UCSD-AML1 (cell line): Measurements from ENCODE around the gene ANO1.
"Not testable (repeated sequence)": the region's sequence is repeated elsewhere in the genome, so short reads cannot be mapped to it uniquely, and the experiment has no call there.

ENCODE experiments used
- DNase-seq: peaks from one replicate; lab custom pipeline; 2025; ENCODE audit not compliant: unreplicated experiment; lab: John Stamatoyannopoulos, UW

ANO1 gene

DNA sequence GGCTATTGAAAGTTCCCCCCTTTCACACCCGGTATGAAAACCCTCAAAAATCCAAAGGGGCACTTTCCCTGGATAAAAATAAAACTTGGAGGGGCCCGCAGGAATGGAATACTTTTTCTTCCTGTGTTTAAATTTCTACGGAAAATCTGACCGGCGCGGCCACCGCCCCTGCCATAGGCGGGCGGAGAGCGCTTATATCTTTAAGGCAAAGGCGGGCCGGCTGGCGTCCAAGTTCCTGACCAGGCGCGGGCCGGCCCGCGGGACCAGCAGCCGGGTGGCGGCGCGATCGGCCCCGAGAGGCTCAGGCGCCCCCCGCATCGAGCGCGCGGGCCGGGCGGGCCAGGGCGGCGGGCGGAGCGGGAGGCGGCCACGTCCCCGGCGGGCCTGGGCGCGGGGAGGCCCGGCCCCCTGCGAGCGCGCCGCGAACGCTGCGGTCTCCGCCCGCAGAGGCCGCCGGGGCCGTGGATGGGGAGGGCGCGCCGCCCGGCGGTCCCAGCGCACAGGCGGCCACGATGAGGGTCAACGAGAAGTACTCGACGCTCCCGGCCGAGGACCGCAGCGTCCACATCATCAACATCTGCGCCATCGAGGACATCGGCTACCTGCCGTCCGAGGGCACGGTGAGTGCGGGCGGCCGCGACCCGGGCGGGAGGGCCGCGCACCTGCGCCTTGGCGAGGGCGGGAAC lies at the start of gene ANO1:
Gene ANO1 (plus strand): TSS at position 223 of the 686 bp plus-strand sequence. CDS start 290 bp downstream, at position 513.
- DNase-seq: no peak

DNA sequence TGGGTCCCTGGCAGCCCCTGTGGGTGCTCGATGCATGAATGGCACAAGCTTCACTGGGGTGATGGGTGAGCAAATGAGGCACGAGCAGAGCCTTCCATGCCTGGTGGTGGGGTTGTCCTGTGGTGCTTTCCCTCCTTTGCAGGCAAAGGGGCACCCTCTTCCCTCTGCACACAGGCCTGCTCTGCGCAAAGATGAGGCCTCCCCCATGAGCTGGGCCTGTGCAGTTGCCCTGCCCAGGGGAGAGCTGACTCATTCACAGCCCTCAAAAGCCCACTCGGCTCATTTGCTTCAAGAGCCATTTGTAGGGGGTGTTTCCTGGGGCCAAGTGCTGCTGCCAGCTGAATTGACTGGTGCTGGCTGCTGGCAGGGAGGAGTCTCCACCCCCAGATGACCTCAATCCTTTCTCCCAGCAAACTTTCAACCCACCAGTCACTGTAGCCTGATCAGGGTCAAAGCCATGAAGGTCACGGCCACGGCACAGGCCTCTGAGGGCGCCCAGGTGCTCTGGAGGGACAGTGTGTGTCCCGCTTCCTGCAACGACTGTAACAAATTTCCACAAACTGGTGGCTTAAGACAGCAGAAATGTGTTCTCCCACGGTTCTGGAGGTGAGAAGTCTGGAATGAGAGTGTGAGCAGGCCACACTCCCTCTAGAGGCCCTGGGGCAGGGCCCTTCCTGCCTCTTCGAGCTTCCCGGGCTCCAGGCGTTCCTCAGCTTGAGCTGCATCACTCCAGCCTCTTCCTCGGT lies 48.8 kb upstream of the ANO1 start:
- no peak for DNase-seq

DNA sequence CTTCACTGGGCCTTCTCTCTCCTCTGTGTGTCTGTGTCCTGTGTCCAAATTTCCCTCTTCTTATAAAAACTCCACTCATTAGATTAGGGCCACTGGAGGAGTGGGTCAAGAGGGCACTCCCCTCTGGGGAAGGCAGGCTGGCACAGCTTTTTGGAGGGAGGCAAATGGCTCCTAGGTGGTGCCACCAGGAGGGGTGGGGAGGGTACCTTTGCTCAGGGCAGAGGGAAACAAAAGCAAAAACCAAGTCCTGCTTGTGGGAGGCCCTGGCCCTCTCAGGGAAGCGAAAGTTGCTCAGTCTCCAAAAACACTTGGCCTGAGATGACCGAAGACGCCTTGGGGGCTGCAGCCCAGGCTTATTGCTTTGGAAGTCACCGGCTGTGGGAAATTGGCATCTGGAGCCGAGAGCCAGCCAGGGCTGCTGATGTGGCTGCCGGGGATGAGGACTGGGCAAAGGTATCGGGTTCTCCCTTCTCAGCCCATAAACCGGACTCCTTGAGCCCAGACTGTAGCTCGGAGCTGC lies 48.2 kb upstream of the ANO1 start:
- DNase-seq: no peak

DNA sequence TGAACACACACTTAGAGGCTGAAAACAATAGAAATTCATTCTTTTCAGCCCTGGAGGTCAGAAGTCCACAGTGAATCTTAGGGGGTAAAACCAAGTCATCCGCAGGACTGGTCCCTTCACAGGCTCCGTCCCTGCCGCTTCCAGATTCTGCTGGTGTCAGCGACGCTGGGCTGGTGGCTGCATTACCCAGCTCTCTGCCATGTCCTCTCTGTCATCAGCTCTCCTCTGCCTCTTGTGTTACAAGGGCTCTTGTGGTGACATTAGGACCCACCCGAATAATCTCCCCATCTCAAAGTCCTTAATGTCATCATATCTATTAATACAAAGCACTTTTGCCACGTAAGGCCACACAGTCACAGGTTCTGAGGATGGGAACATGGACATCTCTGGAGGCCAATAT lies 47.7 kb upstream of the ANO1 start:
- DNase-seq: no peak

DNA sequence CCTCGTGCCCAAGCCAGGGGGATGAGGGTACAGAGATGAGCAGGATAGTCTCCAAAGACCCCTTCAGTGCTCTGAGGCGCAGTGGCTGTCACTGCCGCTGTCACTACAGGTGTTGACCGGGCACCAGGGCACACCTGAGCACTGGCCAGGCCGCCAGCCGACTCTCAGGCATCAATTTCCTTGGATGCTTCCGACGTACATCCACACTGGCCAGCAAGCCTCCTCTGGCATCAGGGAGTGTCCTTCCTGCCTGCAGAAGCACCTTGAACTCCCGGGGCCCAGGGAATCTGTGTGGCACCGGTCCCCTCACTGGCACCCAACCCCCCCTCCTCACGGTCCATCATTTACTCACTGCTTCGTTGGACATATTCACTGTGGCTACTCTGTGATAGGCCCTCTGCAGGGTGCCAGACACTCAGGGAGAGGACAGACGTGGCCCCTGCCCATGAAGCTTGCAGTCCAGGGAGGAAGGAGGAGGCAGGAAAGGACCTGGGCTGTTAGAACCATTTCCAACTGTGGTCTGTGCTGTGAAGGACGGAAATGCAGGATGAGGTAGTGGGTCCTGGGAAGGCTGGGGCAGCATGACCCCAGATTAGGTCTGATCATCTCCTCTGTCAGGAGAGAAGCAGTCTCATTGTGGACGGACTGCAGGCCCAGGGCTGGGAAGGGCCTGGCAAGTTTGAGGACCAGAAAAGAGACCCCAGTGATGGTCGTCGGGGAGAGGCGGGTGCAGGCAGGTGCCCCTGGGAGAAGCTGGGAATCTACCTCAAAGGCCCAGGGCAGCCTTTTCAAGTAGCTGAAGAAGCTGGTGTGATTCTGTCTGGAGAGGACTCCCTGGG lies 46.3 kb upstream of the ANO1 start:
- DNase-seq: no peak

DNA sequence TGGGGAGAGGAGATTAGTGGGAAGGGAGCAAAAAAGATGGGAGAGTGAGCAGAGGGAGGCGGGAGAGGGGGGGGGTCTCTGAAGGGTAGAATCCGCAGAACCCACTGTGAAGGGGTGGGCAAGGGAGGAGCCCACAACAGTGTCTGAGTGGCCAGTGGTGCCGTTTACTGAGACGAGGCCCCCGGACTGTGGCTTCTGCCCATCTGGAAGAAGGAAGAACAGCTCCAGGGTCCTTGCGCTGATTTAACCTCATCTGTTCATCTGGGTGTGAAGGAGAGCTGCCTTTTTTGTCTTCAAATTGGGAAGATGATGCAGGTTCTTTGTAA lies 45.7 kb upstream of the ANO1 start:
- DNase-seq: no peak

DNA sequence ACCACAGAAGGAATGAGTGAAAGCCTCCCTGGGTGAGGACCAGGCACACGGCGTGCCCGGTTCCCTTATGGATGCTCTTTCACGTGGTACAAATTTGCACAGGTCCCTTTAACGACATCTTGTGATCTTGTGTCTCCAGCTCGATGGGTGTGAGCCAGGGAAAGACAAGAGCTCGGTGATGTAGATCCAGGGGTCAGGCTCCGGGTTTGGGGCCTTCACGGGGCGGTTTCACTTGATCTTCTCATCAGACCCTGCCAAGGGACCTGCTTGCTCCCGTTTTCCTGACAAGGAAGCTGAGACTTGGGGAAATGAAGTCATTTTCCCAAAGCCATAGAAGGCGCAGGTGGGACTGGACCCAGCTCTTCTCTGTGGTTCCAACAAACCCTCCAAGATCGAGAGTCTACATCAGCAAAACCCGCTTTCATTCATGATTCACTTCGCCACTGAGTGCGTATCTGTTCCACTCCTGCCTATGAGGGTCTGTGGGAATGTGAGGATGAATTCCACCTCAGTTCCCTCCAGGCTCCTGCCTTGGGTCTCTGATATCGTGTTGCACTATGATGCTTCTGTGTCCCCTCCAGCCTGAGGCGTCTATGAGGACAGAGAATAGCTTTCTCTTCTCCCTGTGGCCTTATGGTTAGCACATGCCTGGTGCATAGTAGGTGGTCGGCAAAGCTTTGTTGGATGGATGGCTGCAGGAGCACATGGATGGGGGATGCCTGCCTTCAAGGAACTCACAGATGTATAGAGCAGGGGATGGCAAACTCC lies 45.0 kb upstream of the ANO1 start:
- DNase-seq: no peak

DNA sequence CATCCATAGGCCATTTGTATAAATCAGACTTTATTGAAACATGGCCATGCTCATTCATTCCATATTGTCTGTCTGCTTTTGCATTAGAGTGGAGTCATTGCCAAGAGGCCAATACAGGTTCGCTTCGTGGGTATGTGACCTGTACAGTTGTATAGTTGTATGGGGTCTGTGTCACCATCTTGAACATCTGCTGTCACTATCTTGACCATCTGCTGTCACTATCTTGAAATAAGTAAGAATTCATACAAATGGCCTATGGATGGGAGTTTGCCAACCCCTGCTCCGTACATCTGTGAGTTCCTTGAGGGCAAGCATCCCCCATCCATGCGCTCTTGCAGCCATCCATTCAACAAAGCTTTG lies 44.4 kb upstream of the ANO1 start:
- no peak for DNase-seq

DNA sequence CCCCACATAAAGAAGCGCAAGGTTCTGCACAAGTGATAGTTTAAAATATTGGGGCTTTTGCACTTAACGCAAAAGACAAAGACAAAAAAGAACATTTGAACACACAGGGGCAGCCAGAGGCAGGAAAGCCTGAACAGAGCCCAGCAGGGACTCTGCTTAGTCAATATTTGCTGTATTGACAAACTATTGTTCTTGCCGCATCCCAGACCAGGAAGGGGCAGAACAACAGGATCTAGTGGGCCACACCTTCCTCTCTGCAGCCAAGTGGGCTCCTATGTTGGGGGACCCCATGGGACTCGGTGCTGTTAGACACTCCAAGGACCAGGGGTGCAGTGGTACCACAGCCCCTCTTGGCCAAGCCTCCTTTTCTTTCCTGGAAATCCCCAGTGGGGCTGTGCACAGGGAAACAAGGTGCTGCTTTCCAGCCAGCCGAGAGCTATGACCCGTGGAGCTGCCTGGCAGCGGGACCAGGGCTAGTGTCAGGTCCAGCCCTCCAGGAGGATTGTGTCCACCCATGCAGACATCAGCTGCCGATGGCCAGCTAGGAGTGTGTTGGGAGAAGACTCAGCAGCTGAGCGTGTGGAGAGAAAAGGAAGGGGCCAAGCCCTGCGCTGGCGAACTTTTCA lies 43.3 kb upstream of the ANO1 start:
- no peak for DNase-seq

DNA sequence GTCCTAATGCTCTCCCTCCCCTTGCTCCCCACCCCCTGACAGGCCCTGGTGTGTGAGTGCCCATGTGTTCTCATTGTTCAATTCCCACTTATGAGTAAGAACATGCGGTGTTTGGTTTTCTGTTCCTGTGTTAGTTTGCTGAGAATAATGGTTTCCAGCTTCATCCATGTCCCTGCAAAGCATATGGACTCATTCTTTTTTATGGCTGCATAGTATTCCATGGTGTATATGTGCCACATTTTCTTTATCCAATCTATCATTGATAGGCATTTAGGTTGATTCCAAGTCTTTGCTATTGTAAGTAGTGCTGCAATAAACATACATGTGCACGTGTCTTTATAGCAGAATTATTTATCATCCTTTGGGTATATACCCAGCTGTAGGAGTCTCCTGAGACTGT lies 42.5 kb upstream of the ANO1 start:
- DNase-seq: not testable (repeated sequence)

DNA sequence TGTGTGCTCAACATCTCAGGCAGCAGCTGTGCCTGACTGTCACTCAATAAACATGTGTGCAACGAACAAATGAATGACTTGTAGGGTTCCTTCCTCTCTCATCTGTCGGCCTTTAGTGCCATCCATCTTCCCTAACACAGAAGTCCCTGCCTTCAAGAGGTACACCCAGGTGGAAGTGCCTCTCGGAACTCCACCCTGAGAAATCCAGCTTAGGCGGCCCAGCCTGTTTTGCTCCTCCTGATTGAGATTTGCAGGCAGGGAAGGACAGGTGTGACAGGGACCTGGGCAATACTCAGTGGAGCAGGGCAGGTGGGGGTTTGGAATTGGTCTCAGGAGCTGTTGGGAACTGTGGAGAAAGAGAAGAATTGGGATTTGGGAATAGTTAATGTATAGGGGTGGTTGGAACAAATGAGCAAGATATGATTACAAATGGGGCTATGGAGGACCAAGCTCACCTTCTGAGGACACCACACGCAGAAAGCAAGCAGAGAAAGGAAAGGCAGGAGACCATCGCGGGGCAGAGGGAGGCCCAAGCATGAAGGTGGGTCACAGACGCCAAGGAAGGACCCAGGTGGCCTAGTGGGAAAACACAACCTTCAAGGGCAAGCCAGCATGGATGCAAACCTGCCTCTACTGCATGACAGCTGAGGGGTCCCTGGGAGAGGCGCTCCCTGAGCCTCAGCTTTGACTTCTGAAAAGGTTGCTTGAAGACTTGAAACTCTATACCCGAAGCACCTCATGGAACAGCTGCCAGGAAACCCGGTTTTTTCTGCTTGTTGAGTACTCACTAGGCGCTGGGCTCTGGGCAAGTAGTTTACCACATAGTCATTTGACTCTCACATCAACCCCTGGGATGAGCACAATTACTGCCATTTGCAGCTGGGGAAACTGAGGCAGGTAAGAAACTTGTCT lies 40.9 kb upstream of the ANO1 start:
- no peak for DNase-seq

DNA sequence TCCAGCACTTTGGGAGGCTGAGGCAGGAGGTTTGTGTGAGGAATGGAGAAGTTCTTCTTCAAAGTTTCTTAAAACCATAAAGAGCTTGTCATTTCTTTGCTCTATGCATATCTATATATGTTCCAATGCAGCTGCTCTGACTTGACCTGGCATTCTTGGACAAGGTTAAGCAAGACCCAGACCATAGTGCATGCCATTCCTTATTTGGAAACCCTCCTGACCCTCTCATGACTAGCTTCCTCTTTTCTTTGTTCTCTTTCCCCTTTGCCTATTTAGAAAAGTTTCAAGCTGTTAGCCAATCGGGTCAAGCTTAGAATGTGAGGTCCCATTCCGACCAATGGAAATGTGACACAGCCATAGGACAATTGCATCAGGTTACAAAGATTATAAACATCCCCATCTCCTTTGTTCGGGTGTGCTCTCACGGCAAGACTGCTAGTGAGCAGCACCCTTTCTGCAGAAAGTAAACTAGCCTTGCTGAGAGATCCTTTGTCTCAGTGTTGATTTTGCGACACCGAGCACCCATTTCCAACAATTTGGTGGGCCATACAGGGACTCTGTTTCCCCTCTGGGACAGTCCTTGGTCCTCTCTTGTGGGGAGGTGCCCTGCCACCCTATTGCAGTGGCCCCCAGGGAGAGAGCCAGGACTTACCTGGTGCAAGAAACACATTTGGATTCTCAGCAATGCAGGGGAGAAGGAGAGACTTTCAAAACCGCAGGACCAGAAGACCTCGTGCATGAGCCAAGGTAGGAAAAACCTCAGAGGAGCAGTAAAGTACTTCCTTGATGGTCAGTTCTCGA lies 39.9 kb upstream of the ANO1 start:
- DNase-seq: no peak

DNA sequence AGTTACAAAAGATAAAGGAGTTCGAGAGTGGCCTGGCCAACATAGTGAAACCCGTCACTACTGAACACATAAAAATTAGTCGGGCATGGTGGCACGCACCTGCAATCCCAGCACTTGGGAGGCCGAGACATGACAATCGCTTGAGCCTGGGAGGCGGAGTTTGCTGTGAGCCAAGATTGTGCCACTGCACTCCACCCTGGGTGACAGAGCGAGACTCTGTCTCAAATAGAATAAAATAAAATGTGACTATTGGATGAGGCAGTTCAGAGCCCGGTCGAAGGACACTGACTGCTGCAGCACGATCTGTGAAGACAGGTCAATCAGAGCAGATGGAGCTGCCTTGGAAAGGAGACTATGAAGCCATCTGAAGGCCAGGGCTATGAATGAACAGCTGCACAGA lies 37.7 kb upstream of the ANO1 start:
- no peak for DNase-seq

DNA sequence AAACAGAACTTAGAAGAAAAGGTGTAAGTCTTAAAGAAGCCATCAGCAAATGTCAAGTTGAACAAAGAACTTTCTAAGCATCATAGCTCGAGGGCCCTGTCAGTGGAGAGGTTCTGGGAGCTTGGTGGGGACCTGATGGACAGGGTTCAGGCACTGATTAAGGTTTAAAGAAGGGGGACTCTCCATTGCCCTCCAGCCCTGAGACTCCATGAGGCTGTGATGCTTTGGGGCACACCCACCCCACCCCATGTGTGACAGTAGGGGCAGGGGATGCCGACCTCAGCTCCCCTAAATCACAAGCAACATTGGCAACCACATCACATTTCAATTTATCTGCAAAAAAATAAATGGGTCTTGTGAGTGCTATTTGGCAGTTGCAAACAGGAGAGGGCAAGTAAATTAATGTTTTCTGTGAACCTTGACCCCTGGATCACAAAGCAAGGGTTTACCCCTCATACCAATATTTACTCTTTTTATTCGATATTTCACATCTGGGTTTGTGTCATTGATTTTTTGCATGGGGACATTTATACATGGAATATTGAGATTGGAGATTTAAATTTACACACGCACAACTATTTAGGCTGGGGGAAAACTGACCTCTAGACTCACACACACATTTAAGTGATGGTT lies 37.1 kb upstream of the ANO1 start:
- DNase-seq: no peak

DNA sequence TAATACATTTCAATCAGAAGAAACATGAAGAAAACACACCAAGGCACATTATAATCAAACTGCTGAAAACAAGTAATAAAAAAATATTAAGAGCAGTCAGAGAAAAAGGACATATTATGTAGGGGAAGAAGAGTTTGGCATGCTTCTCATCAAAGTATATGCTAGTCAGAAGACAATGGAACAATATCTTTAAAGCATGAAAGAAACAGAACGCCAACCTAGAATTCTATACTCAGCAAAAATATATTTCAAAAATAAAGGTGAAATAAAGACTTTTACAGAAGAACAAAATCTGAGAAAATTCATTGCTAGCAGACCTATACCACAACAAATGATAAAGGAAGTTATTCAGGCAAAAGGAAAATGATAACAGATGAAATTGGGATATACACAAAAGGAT lies 34.6 kb upstream of the ANO1 start:
- no peak for DNase-seq

DNA sequence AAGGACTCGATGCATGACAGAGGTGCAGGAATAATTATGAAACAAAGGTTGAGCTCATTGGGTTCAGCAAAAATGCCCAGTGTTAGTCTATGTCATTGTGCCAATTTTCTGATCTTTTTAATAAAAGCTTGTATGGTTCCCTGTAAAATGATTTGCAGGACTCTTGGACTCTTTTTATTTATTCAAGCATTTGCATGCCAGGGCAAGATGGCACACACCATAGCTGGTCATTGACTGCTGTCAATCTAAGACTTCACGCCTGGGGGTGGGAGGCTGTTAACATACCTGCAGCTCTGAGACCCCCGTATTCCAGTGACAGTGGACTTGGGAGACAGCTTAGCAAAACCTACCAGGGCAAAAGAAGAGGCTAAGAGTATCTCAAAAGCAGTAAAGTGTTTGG lies 32.0 kb upstream of the ANO1 start:
- DNase-seq: no peak

DNA sequence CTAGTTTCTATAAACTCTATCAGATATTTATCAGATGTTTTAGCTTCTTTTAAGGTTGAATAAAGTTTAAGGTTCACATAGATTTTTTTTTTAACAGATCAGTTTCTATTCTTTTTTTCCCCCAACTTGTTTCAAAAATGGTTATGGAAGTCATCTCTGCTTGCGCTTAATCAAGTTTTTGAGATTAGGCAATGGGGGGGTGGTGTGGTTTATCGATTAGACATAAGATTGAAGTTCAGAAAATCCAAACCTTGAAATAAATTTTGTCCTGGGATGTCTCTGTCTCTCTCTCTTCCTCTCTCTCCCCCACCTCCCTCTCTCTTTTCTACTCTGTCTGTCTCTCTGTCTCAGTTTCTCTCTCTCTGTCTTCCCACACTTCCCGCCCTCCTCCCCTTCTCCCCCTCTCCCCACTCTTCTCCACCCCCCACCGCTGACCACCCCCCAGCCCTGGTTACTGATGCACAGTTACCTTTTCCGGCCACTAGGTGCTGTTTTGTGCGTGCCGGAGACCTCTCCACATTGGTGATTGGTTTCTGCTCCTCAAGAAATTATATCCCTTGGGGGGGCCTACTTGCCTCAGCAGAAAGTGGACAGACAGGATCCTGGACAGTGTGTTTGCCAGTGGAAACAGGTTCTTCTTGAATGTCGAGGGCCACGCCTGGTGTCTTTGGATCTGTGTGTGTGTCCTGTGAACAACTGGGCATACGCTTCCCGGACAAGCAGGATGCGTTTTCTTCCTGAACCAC lies 29.7 kb upstream of the ANO1 start:
- no peak for DNase-seq

DNA sequence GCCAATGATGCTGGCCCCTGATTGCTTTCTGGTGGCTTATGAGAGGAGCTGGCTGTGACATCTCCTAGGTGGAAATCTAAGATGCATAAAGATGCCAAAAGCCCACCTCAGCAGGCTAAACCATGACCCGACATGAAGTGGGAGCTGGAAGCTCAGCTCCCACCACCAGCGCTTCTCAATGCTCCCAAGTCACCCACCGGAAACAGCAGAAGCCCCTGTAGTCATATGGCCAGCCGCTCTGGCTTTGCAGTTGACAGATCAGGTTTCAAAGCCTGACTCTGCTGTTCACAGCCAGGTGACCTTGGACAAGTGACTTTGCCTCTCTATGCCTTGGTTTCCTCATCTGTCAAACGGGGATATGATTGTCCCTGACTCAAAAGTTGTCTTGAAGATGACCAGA lies 29.1 kb upstream of the ANO1 start:
- no peak for DNase-seq
